Stimulated activated effector memory CD8-positive, alpha-beta T cell treated with anti-CD3 and anti-CD28 coated beads, Interleukin-12 subunit alpha, Interleukin-12 subunit beta, amount 100 ng/mL, for 72 hours (primary cell): ENCODE results near the gene OXER1.
A peak's percentile ranks its signal among the peaks of the same experiment; 100 is the strongest.

Source experiments
- ATAC-seq: fragments of 150-1000 bp; cut with Tn5 transposase; 2 replicates; pipeline ENCODE4 v1.10.0; 2021
- DNase-seq, 2 donors: peaks; one replicate each; pipeline ENCODE4 v3.0.0; 2021 to 2022; ENCODE audit warnings: low spot score in 2 of 2
- H3K27ac Mint-ChIP-seq: one replicate; pipeline ENCODE4 v1.8.0; 2022; ENCODE audit warnings: mild to moderate bottlenecking, mixed read lengths
- H3K36me3 Mint-ChIP-seq: one replicate; pipeline ENCODE4 v1.8.0; 2022; ENCODE audit warnings: mild to moderate bottlenecking, mixed read lengths
- H3K4me1 Mint-ChIP-seq: one replicate; pipeline ENCODE4 v1.8.0; 2022; ENCODE audit warnings: mixed read lengths
- H3K4me3 Mint-ChIP-seq: one replicate; pipeline ENCODE4 v1.8.0; 2022; ENCODE audit warnings: mild to moderate bottlenecking, mixed read lengths
- H3K9me3 Mint-ChIP-seq: one replicate; pipeline ENCODE4 v1.8.0; 2022; ENCODE audit warnings: mixed read lengths

Gene OXER1

GRCh38 chr2:42767080-42767898, 3.4 kb upstream of the OXER1 start:
- Mint-ChIP-seq H3K27ac (peak overlapping the region; percentile 34), H3K9me3 (no peaks in the 10 kb centered on the region), H3K4me1 (no peaks in the 10 kb centered on the region), H3K4me3 (no peak overlapping the region), H3K36me3 (no peaks in the 10 kb centered on the region)
- DNase-seq (no peak), ATAC-seq (no peak)

- DNase-seq (no peak), ATAC-seq (no peak)
- peaks cover 7% of the 10 kb centered on the region for H3K4me1 Mint-ChIP-seq
- no peak overlapping the region for H3K4me3 Mint-ChIP-seq
- no peaks in the 10 kb centered on the region for H3K9me3 Mint-ChIP-seq
- no peaks in the 10 kb centered on the region for H3K36me3 Mint-ChIP-seq
- no peak overlapping the region for H3K27ac Mint-ChIP-seq
Observed at GRCh38 chr2:42765686-42766085, 1.8 kb upstream of the OXER1 start.

GRCh38 chr2:42764901-42765300, 966 bp upstream of the OXER1 start:
- ATAC-seq = no peak
- no peak for DNase-seq
- Mint-ChIP-seq H3K4me3 (no peak overlapping the region), H3K4me1 (peaks cover 7% of the 10 kb centered on the region), H3K36me3 (no peaks in the 10 kb centered on the region), H3K9me3 (no peaks in the 10 kb centered on the region), H3K27ac (no peak overlapping the region)

- H3K4me1 Mint-ChIP-seq = peaks cover 7% of the 10 kb centered on the region
- H3K36me3 Mint-ChIP-seq = no peaks in the 10 kb centered on the region
- H3K9me3 Mint-ChIP-seq = no peaks in the 10 kb centered on the region
- no peak overlapping the region for H3K4me3 Mint-ChIP-seq
- ATAC-seq = no peak
- DNase-seq = no peak
- H3K27ac Mint-ChIP-seq = peak overlapping the region; percentile 69
Observed at GRCh38 chr2:42762823-42763804, 821 bp downstream of the OXER1 start.

- DNase-seq (no peak), ATAC-seq (no peak)
- H3K9me3 Mint-ChIP-seq = no peaks in the 10 kb centered on the region
- no peaks in the 10 kb centered on the region for H3K36me3 Mint-ChIP-seq
- H3K4me1 Mint-ChIP-seq = peaks cover 7% of the 10 kb centered on the region
- H3K27ac Mint-ChIP-seq = no peak overlapping the region
- H3K4me3 Mint-ChIP-seq = no peak overlapping the region
Observed at GRCh38 chr2:42762155-42762554, 1.8 kb downstream of the OXER1 start.

- H3K27ac Mint-ChIP-seq = no peak overlapping the region
- no peak overlapping the region for H3K4me3 Mint-ChIP-seq
- ATAC-seq = no peak
- H3K4me1 Mint-ChIP-seq = peaks cover 7% of the 10 kb centered on the region
- no peaks in the 10 kb centered on the region for H3K9me3 Mint-ChIP-seq
- DNase-seq = no peak
- no peaks in the 10 kb centered on the region for H3K36me3 Mint-ChIP-seq
Observed at GRCh38 chr2:42761554-42761953, 2.4 kb downstream of the OXER1 start.

GRCh38 chr2:42758751-42759150, 5.2 kb downstream of the OXER1 start:
- Mint-ChIP-seq H3K36me3 (no peaks in the 10 kb centered on the region), H3K4me3 (no peak overlapping the region), H3K27ac (no peak overlapping the region), H3K4me1 (peaks cover 12% of the 10 kb centered on the region), H3K9me3 (no peaks in the 10 kb centered on the region)
- DNase-seq (no peak), ATAC-seq (no peak)

GRCh38 chr2:42757981-42758740, 5.8 kb downstream of the OXER1 start:
- Mint-ChIP-seq H3K4me3 (no peak overlapping the region), H3K36me3 (no peaks in the 10 kb centered on the region), H3K4me1 (peaks cover 12% of the 10 kb centered on the region), H3K27ac (no peak overlapping the region), H3K9me3 (no peaks in the 10 kb centered on the region)
- no peak for DNase-seq
- no peak for ATAC-seq

- DNase-seq (no peak), ATAC-seq (no peak)
- peak overlapping the region; percentile 53 for H3K27ac Mint-ChIP-seq
- no peak overlapping the region for H3K4me3 Mint-ChIP-seq
- H3K9me3 Mint-ChIP-seq = no peaks in the 10 kb centered on the region
- H3K4me1 Mint-ChIP-seq = peaks cover 12% of the 10 kb centered on the region
- no peaks in the 10 kb centered on the region for H3K36me3 Mint-ChIP-seq
Observed at GRCh38 chr2:42756966-42757513, 6.9 kb downstream of the OXER1 start.

- DNase-seq (no peak), ATAC-seq (no peak)
- peak overlapping the region; percentile 53 for H3K27ac Mint-ChIP-seq
- H3K36me3 Mint-ChIP-seq = no peaks in the 10 kb centered on the region
- peaks cover 9% of the 10 kb centered on the region for H3K4me1 Mint-ChIP-seq
- no peaks in the 10 kb centered on the region for H3K9me3 Mint-ChIP-seq
- no peak overlapping the region for H3K4me3 Mint-ChIP-seq
Observed at GRCh38 chr2:42756150-42756775, 7.7 kb downstream of the OXER1 start.

GRCh38 chr2:42755191-42755880, 8.6 kb downstream of the OXER1 start:
- no peak for ATAC-seq
- H3K4me3 Mint-ChIP-seq = no peak overlapping the region
- H3K27ac Mint-ChIP-seq = peak overlapping the region; percentile 53
- H3K9me3 Mint-ChIP-seq = no peaks in the 10 kb centered on the region
- DNase-seq = no peak
- no peaks in the 10 kb centered on the region for H3K36me3 Mint-ChIP-seq
- H3K4me1 Mint-ChIP-seq = peaks cover 5% of the 10 kb centered on the region

- Mint-ChIP-seq H3K4me3 (no peak overlapping the region), H3K27ac (peak overlapping the region; percentile 53), H3K36me3 (peaks cover 4% of the 10 kb centered on the region), H3K4me1 (peaks cover 5% of the 10 kb centered on the region), H3K9me3 (no peaks in the 10 kb centered on the region)
- no peak for DNase-seq
- ATAC-seq = no peak
Observed at GRCh38 chr2:42754776-42755140, 9.2 kb downstream of the OXER1 start.

GRCh38 chr2:42754021-42754775, 9.7 kb downstream of the OXER1 start:
- ATAC-seq (peak; percentile 72), DNase-seq (no peak)
- H3K4me3 Mint-ChIP-seq = no peak overlapping the region
- peaks cover 4% of the 10 kb centered on the region for H3K36me3 Mint-ChIP-seq
- no peaks in the 10 kb centered on the region for H3K9me3 Mint-ChIP-seq
- peaks cover 5% of the 10 kb centered on the region for H3K4me1 Mint-ChIP-seq
- peak overlapping the region; percentile 53 for H3K27ac Mint-ChIP-seq
